ENCODE data around the gene RPL11.

DNA sequence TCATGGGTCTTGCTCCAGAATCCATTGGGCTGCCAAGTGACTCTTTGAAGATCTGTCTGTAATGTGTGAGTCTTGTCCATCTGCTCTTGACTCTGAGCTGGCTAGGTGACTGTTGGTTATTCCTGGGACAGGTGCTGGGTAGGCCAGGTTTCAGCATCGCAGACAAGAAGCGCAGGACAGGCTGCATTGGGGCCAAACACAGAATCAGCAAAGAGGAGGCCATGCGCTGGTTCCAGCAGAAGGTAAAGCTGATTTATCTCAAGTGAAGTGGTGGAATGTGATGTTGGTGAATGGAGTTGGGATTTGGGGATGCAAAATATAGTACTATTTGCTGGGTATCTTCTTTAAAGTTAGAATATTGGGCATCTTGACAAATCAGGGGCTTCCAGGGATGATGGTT, 4.1 kb downstream of the RPL11 start:
- TF ChIP-seq, protein P1, sequence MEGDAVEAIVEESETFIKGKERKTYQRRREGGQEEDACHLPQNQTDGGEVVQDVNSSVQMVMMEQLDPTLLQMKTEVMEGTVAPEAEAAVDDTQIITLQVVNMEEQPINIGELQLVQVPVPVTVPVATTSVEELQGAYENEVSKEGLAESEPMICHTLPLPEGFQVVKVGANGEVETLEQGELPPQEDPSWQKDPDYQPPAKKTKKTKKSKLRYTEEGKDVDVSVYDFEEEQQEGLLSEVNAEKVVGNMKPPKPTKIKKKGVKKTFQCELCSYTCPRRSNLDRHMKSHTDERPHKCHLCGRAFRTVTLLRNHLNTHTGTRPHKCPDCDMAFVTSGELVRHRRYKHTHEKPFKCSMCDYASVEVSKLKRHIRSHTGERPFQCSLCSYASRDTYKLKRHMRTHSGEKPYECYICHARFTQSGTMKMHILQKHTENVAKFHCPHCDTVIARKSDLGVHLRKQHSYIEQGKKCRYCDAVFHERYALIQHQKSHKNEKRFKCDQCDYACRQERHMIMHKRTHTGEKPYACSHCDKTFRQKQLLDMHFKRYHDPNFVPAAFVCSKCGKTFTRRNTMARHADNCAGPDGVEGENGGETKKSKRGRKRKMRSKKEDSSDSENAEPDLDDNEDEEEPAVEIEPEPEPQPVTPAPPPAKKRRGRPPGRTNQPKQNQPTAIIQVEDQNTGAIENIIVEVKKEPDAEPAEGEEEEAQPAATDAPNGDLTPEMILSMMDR (IDR thresholded peaks at IDR 0.05 in 4 of 5, conservative IDR thresholded peaks at IDR 0.05 in 1 of 5) = no peak
- no peak for TF ChIP-seq POLR2A (IDR thresholded peaks at IDR 0.05)

All from gastrocnemius medialis (tissue), 4 donors.